ENCODE results near the gene SLC24A3.

Gene SLC24A3

DNA sequence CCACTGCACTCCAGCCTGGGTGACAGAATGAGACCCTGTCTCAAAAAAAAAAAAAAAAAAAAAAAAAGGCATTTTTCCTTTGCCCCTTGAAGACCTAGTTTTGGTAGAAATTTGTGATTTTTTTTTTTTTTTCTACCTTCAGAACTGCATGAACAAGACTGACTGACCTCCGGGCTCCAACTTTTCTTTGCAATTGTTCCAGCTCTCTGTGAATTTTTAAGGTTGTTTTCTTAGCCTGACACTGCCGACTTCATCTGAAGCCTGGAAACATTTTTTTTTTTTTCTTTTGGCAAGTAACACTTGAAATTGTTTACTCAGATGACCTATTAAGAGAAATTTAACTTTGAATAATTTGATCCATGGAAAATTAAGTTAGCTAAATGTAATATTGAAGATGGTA, 73.0 kb downstream of the SLC24A3 start:
- TF ChIP-seq, protein P1, sequence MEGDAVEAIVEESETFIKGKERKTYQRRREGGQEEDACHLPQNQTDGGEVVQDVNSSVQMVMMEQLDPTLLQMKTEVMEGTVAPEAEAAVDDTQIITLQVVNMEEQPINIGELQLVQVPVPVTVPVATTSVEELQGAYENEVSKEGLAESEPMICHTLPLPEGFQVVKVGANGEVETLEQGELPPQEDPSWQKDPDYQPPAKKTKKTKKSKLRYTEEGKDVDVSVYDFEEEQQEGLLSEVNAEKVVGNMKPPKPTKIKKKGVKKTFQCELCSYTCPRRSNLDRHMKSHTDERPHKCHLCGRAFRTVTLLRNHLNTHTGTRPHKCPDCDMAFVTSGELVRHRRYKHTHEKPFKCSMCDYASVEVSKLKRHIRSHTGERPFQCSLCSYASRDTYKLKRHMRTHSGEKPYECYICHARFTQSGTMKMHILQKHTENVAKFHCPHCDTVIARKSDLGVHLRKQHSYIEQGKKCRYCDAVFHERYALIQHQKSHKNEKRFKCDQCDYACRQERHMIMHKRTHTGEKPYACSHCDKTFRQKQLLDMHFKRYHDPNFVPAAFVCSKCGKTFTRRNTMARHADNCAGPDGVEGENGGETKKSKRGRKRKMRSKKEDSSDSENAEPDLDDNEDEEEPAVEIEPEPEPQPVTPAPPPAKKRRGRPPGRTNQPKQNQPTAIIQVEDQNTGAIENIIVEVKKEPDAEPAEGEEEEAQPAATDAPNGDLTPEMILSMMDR (IDR thresholded peaks at IDR 0.05; ENCODE audit: borderline replicate concordance, control extremely low read depth, extremely low read depth, insufficient read depth, missing control alignments), result no peak
- no peak for DNase-seq (ENCODE audit: low spot score)
- in situ Hi-C loops (cut with MboI; ENCODE audit: low sequenced_read_pairs, unreplicated experiment), result no loop called here

DNA sequence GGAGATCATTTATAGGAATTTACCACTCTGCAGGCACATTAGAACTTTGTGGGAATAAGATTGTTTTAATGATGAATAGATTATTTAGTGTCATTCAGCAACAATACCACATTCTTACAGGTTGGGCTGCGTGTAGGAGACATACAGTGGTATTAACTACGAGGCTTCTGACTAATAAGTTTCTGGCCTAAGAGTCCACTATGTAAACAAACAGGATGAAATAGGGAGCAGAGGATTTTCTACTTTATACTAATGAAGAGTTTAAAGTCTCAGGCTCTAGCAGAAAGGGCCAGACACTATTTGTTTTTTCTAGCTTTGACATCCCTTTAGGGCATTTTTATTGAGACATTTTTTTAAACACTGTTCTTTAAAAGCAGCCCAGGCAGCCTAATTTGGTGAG, 75.6 kb downstream of the SLC24A3 start:
- TF ChIP-seq, protein P1 (IDR thresholded peaks at IDR 0.05; ENCODE audit: borderline replicate concordance, control extremely low read depth, extremely low read depth, insufficient read depth, missing control alignments), result no peak
- DNase-seq (ENCODE audit: low spot score), result no peak
- in situ Hi-C loops (cut with MboI; ENCODE audit: low sequenced_read_pairs, unreplicated experiment), result no loop called here

DNA sequence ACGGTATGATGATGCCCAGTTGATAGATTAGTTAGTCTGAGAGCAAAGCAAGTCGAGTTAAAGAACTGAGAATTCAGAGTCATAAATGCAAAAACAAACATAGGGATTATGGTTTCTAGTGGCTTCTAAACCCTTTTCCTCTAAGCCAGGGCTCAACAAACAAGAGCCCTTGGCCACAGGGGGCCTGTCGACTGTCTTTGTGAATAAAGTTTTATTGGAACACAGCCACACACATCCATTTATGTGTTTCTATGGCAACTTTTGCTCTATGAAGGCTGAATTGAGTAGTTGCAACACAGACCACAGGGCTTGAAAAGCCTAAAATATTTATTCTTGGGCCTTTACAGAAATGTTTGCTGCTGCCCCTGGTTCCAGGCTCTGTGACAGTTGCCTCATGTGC, 76.2 kb downstream of the SLC24A3 start:
- in situ Hi-C loops (cut with MboI; ENCODE audit: low sequenced_read_pairs, unreplicated experiment), result no loop called here
- TF ChIP-seq, protein P1 (IDR thresholded peaks at IDR 0.05; ENCODE audit: borderline replicate concordance, control extremely low read depth, extremely low read depth, insufficient read depth, missing control alignments), result no peak
- no peak for DNase-seq (ENCODE audit: low spot score)

DNA sequence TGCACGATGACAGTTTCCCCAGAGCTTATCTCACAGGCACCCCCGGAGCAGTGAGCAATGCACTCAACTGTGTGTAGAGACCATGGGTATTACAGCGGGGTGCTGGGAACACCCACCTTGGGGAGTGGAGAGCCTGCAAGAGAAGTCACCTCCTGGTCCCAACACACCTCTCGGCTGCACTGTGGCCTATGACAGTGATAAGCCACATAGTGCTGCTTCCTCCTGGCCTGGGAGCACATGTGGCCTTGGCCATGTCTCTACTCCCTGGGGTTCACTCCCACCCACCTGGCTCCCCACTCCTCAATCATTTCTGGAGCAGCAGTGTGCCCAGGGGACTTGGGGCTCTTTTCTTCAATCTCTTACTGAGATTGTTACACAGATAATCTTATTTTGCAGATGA, 77.0 kb downstream of the SLC24A3 start:
- no peak for DNase-seq (ENCODE audit: low spot score)
- in situ Hi-C loops (cut with MboI; ENCODE audit: low sequenced_read_pairs, unreplicated experiment), result no loop called here
- TF ChIP-seq, protein P1 (IDR thresholded peaks at IDR 0.05; ENCODE audit: borderline replicate concordance, control extremely low read depth, extremely low read depth, insufficient read depth, missing control alignments), result no peak

DNA sequence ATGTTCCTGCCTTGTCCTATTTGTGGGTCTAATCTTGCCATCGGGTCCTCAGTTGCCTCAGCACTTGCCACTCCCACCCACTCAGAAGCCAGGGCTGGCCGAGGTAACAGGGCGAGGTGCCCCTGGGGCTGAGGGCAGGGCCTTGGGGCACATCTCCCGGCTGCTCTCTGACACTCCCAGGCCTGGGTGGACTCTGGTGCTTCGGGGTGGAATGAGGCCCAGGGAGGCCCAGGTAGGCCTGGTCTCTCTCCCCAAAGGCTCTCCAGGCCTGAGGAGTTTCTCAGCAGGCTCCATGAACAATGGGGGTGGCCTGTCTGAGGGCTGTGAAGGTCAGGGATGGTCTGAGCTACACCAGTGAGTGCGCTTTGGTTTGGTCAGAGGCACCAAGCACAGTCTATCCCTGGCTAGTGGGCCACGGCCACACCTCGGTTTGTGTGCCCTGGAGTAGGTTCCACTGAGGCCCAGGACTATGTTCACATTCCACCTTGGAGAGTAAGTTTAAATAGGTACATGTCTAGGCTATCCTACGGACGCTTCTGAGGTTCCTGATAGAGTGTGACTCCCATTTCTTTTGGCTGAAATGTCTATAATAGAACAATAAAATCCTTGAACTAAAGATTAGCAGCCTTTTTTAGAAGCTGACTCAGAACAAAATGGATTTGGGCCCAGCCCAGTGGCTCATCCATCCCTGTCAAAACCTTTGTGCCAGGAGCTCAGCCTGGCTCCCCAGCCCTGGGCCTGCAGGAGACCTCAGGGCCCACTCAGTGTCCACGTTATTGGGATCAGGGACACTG, 78.8 kb downstream of the SLC24A3 start:
- in situ Hi-C loops (cut with MboI; ENCODE audit: low sequenced_read_pairs, unreplicated experiment), result no loop called here
- TF ChIP-seq, protein P1 (IDR thresholded peaks at IDR 0.05; ENCODE audit: borderline replicate concordance, control extremely low read depth, extremely low read depth, insufficient read depth, missing control alignments), result no peak
- DNase-seq (ENCODE audit: low spot score), result no peak

DNA sequence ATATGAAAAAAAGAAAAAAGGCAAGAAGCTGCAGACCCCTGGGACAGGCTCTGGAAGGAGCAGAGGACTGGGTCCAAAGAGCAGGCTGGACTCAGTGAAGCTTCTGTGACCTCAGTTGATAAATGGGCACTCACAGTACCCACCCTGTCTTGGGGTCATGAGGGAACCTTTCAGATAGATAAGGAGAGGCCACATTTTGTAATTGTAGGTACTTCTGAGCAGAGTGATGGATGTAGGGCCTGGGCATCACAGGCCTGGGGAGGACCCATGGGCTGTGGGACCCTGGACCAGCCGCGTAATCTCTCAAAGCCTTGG, 79.3 kb downstream of the SLC24A3 start:
- TF ChIP-seq, protein P1 (IDR thresholded peaks at IDR 0.05; ENCODE audit: borderline replicate concordance, control extremely low read depth, extremely low read depth, insufficient read depth, missing control alignments), result no peak
- in situ Hi-C loops (cut with MboI; ENCODE audit: low sequenced_read_pairs, unreplicated experiment), result no loop called here
- DNase-seq (ENCODE audit: low spot score), result no peak
